SK-N-SH treated with all-trans-retinoic acid at 6 μM for 48 hours (cell line): ENCODE data around the gene TMEM94.

ENCODE experiments used
- ARNTL ChIP-seq: fragments of 450-650 bp; formaldehyde crosslinking; IDR thresholded peaks from 2 replicates; pipeline ENCODE4 v1.5.0; 2020; ENCODE audit warnings: low read depth, mild to moderate bottlenecking, moderate library complexity, borderline replicate concordance
- BACH2 ChIP-seq: fragments of 250-450 bp; sonication (Bioruptor Pico); IDR thresholded peaks from 2 replicates; pipeline ENCODE4 v1.9.0; 2021; ENCODE audit warnings: mild to moderate bottlenecking, borderline replicate concordance
- CSDC2 ChIP-seq: fragments of 250-450 bp; sonication (Bioruptor Pico); IDR thresholded peaks from 2 replicates; pipeline ENCODE4 v1.5.0; 2020; ENCODE audit warnings: mild to moderate bottlenecking, moderate library complexity
- RARB ChIP-seq: fragments of 250-450 bp; sonication (Bioruptor Pico); IDR thresholded peaks from 2 replicates; pipeline ENCODE4 v1.8.0; 2021; ENCODE audit warnings: mild to moderate bottlenecking, moderate library complexity
- TCF4 ChIP-seq: fragments of 250-450 bp; sonication (Bioruptor Pico); IDR thresholded peaks from 2 replicates; pipeline ENCODE4 v1.8.0; 2021; ENCODE audit warnings: mild to moderate bottlenecking, moderate library complexity, borderline replicate concordance
- ZNF70 ChIP-seq: fragments of 450-650 bp; formaldehyde crosslinking; IDR thresholded peaks from 2 replicates; pipeline ENCODE4 v1.5.0; 2020; ENCODE audit warnings: mild to moderate bottlenecking, moderate library complexity
- TF ChIP-seq, protein P1 (sequence below): fragments of 250-450 bp; sonication (Bioruptor Pico); IDR thresholded peaks from 2 replicates; pipeline ENCODE4 v1.5.0; 2020; ENCODE audit warnings: mild to moderate bottlenecking, moderate library complexity
- TF ChIP-seq, protein P2 (sequence below): fragments of 250-450 bp; sonication (Bioruptor Pico); IDR thresholded peaks from 2 replicates; pipeline ENCODE4 v1.5.1; 2021; ENCODE audit warnings: mild to moderate bottlenecking, moderate library complexity

DNA sequence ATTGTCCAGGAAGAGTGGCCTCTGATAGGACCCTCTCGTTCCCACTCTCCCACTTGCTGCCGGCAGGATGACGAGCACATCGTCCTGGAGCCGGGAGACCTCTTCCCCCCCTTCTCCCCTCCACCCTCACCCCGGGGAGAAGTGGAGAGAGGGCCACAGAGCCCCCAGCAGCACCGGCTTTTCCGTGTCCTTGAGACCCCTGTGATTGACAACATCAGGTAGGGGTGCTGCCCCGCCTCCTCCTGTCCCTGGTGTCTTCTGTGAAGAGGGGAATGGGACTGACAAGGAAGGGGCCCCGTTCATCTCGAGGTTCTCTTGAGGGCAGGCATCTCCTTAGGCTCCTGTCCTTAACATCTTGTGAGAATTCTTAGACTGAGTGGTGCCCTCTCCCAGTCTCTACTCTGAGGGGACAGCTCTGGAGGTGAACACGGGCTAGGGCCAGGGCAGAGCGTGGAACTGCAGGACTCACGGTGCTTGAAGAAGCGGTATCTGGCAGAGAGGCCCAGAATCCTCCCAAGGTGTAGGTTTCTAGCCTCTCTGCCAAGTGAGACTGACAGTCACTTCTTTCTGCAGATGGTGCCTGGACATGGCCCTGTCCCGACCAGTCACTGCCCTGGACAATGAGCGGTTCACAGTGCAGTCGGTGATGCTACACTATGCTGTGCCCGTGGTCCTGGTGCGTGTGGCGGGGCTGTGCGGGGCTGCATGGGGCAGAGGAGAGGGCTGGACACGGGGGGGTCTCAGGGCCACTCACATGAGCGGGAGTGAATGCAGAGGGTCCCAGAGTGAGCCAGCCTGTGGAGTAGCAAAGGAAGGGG, 32.5 kb downstream of the TMEM94 start:
- TF ChIP-seq RARB (no peak), ARNTL (CRISPR knock-in tag) (no peak), TCF4 (CRISPR knock-in tag) (no peak), ZNF70 (CRISPR knock-in tag) (no peak), BACH2 (no peak), CSDC2 (CRISPR knock-in tag) (no peak)
- TF ChIP-seq, protein P1, sequence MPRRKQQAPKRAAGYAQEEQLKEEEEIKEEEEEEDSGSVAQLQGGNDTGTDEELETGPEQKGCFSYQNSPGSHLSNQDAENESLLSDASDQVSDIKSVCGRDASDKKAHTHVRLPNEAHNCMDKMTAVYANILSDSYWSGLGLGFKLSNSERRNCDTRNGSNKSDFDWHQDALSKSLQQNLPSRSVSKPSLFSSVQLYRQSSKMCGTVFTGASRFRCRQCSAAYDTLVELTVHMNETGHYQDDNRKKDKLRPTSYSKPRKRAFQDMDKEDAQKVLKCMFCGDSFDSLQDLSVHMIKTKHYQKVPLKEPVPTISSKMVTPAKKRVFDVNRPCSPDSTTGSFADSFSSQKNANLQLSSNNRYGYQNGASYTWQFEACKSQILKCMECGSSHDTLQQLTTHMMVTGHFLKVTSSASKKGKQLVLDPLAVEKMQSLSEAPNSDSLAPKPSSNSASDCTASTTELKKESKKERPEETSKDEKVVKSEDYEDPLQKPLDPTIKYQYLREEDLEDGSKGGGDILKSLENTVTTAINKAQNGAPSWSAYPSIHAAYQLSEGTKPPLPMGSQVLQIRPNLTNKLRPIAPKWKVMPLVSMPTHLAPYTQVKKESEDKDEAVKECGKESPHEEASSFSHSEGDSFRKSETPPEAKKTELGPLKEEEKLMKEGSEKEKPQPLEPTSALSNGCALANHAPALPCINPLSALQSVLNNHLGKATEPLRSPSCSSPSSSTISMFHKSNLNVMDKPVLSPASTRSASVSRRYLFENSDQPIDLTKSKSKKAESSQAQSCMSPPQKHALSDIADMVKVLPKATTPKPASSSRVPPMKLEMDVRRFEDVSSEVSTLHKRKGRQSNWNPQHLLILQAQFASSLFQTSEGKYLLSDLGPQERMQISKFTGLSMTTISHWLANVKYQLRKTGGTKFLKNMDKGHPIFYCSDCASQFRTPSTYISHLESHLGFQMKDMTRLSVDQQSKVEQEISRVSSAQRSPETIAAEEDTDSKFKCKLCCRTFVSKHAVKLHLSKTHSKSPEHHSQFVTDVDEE (CRISPR knock-in tag): no peak
- TF ChIP-seq, protein P2, sequence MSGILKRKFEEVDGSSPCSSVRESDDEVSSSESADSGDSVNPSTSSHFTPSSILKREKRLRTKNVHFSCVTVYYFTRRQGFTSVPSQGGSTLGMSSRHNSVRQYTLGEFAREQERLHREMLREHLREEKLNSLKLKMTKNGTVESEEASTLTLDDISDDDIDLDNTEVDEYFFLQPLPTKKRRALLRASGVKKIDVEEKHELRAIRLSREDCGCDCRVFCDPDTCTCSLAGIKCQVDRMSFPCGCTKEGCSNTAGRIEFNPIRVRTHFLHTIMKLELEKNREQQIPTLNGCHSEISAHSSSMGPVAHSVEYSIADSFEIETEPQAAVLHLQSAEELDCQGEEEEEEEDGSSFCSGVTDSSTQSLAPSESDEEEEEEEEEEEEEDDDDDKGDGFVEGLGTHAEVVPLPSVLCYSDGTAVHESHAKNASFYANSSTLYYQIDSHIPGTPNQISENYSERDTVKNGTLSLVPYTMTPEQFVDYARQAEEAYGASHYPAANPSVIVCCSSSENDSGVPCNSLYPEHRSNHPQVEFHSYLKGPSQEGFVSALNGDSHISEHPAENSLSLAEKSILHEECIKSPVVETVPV (CRISPR knock-in tag): no peak
